Stimulated activated memory B cell treated with anti-CD40 and anti-IgM and Interleukin-4, amounts not matched to agents 10 μg/mL and 1 μg/mL and 100 μg/mL, for 72 hours (primary cell): ENCODE data around the gene GMDS.

Experiments
- ATAC-seq: fragments of 150-1000 bp; cut with Tn5 transposase; 2 replicates; pipeline ENCODE4 v1.10.0; 2021
- H3K27ac Mint-ChIP-seq: one replicate; pipeline ENCODE4 v1.8.0; 2022; ENCODE audit warnings: mild to moderate bottlenecking, mixed read lengths
- H3K27me3 Mint-ChIP-seq: one replicate; pipeline ENCODE4 v1.8.0; 2022; ENCODE audit warnings: mixed read lengths
- H3K36me3 Mint-ChIP-seq: one replicate; pipeline ENCODE4 v1.8.0; 2022; ENCODE audit warnings: mixed read lengths
- H3K4me1 Mint-ChIP-seq: one replicate; pipeline ENCODE4 v1.8.0; 2022; ENCODE audit warnings: mixed read lengths
- H3K4me3 Mint-ChIP-seq: one replicate; pipeline ENCODE4 v1.8.0; 2022; ENCODE audit warnings: mild to moderate bottlenecking, moderate library complexity, mixed read lengths
- H3K9me3 Mint-ChIP-seq: one replicate; pipeline ENCODE4 v1.8.0; 2022; ENCODE audit warnings: mixed read lengths

Gene GMDS

DNA sequence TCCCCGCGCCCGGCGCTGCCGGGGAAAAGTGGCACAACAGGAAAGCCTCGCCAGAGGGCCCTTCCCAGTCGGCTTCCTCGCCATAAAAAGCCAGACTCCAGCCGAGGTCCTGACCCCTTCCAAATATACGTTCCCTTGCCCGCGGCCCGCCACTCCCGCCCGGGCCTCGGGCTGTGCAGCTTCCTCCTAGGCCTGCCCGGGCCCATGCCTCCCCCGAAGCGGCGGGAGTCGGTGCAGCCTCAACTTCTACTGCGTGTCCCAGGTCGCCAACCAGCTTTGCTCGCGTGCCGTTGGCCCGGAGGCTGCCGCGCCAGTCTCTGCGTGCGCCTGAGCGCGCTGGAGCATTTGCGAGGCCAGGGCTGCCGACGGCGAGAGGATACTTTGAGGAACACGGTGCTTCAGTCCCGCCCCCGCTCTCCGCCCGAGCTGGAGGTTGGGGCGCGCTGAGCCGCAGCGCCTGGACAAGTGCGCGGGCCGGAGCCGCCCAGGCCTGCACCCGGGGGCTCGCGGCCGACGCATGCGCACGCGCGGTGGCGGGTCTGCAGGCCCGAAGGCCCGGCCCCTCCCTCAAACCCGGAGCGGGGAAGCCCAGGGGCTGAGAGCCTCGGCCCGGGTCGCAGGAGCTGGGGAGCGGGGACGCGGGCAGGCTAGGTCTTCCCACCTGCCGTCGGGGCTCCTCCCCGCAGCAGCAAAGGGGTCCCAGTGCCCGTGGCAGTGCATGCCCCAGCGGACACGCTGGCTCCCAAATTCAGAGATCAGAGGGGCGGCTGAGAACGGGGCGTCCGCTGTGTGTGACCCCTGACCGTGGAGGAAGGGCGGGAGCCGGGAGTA lies 625.5 kb downstream of the GMDS start:
- Mint-ChIP-seq H3K4me3 (peak overlapping the region; percentile 58), H3K9me3 (no peaks in the 10 kb centered on the region)
- ATAC-seq, result peak; percentile 38

DNA sequence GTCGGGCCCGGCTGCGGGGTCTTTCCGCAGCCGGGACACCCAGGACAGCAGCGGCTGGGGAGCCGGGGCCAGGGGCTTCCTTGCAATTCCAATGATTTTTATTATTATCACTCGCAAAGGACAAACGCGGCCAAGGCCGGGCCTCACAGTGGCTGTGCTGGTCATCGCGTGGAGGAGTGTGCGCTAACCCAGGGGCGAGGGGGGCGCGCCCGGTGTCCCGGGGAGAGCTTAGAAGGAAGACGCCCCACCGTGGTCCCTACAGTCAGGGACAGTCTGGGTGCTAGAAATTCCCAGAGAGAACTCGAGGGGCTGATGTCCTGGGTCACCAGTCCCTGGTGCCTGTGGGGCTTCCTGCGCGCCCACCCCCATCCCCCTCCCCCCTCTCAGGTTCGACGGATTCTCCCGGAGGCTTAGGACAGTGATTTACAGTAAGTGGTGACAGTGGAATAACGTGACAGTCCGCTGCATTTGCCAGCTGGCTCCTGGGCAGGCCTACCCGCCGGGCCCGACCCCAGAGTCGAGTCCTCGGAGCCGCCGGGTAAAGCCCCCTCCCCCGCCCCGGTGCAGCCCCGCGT lies 626.2 kb downstream of the GMDS start:
- Mint-ChIP-seq H3K27me3 (peaks cover 69% of the 10 kb centered on the region), H3K4me1 (no peaks in the 10 kb centered on the region), H3K9me3 (no peaks in the 10 kb centered on the region), H3K36me3 (peaks cover 10% of the 10 kb centered on the region), H3K4me3 (no peak overlapping the region), H3K27ac (no peak overlapping the region)
- no peak for ATAC-seq

More for the DNA sequence above, 625.5 kb downstream of the GMDS start:
- H3K36me3 Mint-ChIP-seq, result peaks cover 10% of the 10 kb centered on the region
- peaks cover 2% of the 10 kb centered on the region for H3K4me1 Mint-ChIP-seq
- peaks cover 76% of the 10 kb centered on the region for H3K27me3 Mint-ChIP-seq
- no peak overlapping the region for H3K27ac Mint-ChIP-seq

DNA sequence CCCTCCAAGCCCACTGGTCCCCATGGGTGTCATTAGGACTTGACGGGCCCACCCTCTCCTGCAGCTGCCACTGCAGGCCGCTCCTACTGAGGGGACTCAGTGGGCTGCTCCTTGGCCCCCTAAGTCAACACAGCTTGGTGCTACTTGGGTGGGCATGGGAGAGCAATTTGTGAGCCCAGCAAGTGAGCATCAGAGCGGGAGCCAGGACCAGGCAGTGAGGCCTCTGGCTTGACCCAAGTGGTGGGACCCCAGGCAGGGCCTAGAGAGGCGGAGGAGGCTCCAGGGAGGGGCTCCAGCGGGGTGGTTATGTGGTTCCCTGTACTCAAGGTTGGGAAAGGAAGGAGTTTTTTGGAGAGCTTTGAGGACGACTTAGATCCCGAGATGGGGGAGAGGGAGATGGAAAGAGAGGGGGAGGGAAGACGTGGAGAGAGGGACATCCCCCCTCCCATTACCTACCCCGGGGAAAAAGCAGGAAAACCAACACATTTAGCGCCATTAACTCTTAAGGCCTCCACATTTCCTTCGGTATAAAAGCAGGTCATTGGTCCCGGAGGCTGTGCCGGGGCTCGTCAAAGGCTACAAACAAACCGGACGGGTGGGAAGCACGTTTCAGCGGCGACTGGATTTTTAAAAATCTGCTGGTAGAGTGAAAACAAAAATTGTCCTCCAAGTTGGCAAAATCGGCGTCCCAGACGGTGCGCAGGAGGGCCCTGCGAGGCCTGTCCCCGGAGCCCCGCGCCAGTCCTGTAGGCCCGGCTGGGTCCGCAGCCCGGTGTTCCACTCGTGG lies 626.9 kb downstream of the GMDS start:
- no peak for ATAC-seq
- Mint-ChIP-seq H3K27me3 (peaks cover 62% of the 10 kb centered on the region), H3K4me3 (peak overlapping the region; percentile 8), H3K4me1 (no peaks in the 10 kb centered on the region), H3K27ac (no peak overlapping the region), H3K36me3 (peaks cover 10% of the 10 kb centered on the region), H3K9me3 (no peaks in the 10 kb centered on the region)

DNA sequence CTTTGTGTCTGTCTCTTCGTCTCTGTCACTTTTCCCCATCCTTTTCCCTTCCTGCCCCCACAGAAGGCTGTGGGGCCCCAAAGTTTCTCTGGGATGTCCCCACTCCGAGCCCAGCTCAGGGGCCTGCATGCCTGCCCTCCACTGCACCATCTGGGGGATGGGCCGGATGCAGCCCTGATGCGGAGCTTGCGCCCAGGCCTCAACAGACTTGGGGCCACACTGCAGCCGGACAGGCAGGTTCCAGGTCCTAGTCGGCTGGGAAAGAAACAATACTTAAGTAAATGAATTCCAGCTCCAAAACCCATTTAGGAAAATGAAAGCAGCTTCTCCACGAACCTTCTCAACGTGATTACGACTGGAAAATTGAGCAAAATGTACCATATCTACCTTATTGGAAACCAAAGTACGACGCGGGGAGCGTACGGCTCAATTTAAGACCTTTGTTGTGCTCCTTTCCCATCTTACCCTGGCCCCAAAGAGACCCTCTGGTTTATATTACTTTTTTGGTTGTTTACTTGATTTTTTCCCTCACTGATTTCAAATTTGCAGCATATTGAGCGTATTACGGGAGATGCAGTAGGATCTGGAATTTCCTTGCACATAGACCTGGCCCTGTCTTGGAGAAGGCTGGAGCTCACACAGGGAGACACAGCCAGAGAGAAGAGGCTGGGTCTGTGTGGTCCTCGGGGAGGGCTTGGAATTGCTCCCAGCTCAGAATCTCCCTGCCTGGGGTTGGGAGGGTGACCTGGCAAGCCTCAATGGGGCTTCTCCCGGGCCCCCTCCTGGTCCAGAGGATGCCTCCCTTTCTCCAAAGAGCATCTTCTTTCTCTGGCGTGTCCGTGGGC lies 627.7 kb downstream of the GMDS start:
- H3K9me3 Mint-ChIP-seq, result no peaks in the 10 kb centered on the region
- H3K4me3 Mint-ChIP-seq, result no peak overlapping the region
- peaks cover 56% of the 10 kb centered on the region for H3K27me3 Mint-ChIP-seq
- ATAC-seq, result no peak
- H3K4me1 Mint-ChIP-seq, result no peaks in the 10 kb centered on the region
- peaks cover 8% of the 10 kb centered on the region for H3K36me3 Mint-ChIP-seq
- no peak overlapping the region for H3K27ac Mint-ChIP-seq

DNA sequence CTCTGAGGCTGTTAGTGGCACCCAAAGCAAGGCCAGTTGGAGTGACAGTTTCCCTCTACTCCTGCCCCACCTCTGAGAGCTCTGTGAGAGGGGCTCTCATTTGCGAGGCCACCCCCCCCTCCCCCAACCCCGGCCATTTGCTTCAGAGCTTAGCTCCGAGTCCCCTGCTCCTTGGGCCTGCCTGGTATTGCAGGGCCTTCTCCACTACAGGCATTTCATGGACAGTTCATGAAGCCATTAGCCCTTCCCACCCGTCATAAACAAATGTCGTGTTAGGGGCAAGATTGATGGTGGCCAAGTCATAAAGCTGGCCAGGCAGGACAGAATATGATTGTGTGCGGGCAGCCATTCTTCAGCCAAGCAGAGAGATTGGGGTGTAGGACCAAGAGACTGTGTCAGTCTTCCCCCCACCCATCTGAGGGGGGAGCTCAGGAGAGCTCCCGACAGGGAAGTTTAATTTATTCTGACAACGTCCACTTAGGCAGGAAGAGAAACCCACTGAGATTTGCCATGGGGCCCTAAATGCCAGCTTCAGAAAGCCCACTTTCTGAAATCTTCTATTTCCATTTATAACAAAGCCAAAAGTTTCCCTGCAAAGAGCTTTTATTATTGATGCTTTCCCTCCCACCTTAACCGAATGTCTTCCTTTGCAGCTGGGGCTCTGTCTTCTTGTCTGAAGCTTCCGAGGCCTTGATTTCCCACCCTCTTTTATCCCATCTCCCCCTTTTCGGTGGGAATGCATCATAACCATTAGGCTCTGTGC lies 628.5 kb downstream of the GMDS start:
- H3K36me3 Mint-ChIP-seq, result peaks cover under 1% of the 10 kb centered on the region
- ATAC-seq, result no peak
- H3K4me3 Mint-ChIP-seq, result no peak overlapping the region
- no peaks in the 10 kb centered on the region for H3K9me3 Mint-ChIP-seq
- H3K27me3 Mint-ChIP-seq, result peaks cover 56% of the 10 kb centered on the region
- H3K27ac Mint-ChIP-seq, result no peak overlapping the region
- peaks cover 8% of the 10 kb centered on the region for H3K4me1 Mint-ChIP-seq

DNA sequence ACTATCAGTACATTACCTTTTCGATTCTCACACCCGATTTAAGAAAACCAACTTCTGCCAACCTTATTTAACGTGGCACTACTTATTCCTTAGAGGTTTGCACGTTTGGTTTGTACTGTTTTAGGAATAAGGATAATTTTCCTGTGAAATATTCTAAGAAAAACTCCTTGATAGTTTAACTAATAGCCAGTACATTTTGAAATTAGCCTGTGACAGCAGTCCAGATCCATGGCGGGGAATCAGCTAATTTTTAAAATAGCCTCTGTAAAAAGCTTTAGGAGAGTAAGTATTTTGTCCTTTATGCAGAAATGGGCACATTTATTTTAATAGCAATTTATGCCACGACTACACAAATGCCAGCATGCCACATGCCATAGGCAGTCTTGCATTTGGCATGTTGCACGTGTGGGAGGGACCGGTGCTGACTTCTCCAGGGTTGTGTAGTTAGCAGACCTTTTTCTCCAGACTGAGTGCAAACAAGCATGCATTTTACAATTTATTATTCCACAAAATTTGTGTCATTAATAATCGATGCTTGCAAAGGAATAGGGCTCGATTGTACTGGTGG lies 629.5 kb downstream of the GMDS start:
- Mint-ChIP-seq H3K27me3 (peaks cover 58% of the 10 kb centered on the region), H3K4me1 (peaks cover 9% of the 10 kb centered on the region), H3K27ac (no peak overlapping the region), H3K9me3 (no peaks in the 10 kb centered on the region), H3K36me3 (no peaks in the 10 kb centered on the region), H3K4me3 (no peak overlapping the region)
- no peak for ATAC-seq

DNA sequence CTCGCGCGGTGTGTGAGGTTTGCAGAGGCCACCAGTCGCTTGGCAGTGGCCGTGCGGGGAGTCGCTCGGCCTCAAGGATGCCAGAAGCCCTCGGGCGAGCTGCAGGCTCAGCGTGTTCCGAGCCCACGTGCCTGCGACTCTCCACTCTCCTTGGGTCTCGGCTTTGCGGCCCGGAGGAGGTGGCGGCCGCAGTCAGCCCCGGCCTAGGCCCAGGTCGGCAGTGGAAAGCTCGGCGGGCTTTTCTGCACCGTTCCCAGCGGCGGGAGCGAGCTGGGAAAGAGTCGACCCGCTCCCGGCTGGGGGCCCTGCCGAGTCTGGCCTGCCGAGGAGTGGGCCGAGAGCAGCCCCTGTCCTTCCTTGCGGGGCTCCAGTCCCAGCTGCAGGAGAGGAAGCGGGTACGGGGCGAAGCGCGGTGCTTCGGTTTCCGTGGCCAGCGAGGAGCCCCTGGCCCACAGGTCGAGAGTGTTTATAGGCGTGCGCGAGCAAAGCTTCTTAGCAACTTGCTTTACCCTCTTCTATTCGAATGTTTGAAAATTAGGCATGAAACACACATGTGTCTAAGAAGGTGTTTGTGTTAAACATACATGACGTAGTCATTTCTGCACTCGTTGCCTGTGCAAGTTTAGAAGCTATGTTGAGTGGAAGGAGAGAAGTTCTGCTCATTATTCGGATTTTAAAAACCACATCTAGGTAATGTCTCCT lies 630.1 kb downstream of the GMDS start:
- Mint-ChIP-seq H3K27ac (no peak overlapping the region), H3K4me1 (peaks cover 15% of the 10 kb centered on the region), H3K4me3 (no peak overlapping the region), H3K9me3 (no peaks in the 10 kb centered on the region), H3K36me3 (no peaks in the 10 kb centered on the region), H3K27me3 (peaks cover 64% of the 10 kb centered on the region)
- no peak for ATAC-seq

DNA sequence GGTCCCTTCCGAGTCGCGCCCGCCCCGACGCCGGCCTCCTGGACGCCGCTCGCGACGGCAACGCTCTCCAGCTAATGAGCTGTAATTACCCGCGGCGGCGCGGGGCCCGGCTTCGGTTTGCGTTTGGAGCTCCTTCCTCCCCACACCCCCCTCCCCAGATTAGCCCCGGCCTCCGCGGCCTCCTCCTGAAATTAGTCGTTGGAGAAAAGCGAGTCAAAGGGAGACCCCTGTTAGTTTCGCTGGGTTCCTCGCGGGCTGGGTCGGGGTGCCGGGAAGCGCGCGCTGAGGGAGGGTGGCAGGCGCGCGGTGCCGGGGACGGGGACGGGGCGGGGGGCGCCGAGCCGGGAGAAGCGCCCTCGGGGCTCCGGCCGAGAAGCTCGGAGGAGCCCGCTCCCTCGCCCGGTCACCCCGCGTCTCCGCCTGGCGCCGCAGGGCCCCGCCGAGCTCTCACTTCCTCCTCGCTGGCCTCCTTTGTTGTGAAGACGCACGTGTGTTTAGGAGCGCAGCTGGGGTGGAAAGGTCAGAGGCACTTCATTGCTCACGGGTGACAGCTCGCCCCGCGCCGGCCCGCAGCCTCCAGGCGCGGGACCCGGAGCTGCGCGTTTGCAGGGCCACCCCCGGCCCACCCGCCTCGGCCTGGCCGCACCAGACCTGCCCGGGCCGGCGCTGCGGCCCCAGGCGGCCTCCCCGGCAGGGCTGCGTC lies 630.8 kb downstream of the GMDS start:
- no peak overlapping the region for H3K27ac Mint-ChIP-seq
- peaks cover 58% of the 10 kb centered on the region for H3K27me3 Mint-ChIP-seq
- peaks cover 15% of the 10 kb centered on the region for H3K4me1 Mint-ChIP-seq

DNA sequence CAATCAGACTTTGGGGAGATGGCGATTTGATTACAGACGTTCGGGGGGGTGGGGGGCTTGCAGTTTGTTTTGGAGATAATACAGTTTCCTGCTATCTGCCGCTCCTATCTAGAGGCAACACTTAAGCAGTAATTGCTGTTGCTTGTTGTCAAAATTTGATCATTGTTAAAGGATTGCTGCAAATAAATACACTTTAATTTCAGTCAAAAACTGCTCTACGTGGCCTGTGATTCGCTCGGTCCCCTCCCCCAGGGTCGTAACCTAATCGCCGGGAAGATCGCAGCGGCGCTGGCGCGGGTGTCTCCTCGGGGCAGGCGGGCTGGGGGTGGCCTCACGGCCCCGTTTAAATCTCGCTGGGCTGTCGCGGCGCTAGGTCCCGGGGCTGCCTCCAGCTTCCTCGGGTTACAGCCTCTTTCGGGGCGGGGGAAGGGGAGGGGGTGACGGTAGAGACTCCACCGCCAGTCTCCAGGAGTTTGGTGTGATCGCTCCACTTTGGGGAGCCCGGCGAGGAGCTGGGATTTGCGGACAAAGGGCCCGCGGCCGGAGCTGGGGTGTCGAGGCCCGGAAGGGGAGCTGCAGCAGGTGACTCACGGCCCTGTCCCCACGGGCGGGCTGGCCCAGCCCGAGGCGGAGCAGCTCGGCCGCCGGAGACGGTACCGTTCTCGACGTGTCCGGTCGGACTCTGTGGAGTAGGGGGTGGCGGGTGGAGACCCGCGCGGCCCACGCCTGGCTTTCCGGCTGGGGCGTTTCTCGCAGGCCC lies 631.5 kb downstream of the GMDS start:
- Mint-ChIP-seq H3K27ac (no peak overlapping the region), H3K27me3 (peaks cover 53% of the 10 kb centered on the region), H3K4me1 (peaks cover 15% of the 10 kb centered on the region), H3K36me3 (no peaks in the 10 kb centered on the region), H3K9me3 (no peaks in the 10 kb centered on the region), H3K4me3 (no peak overlapping the region)
- no peak for ATAC-seq

More for the DNA sequence above, 630.8 kb downstream of the GMDS start:
- Mint-ChIP-seq H3K9me3 (no peaks in the 10 kb centered on the region), H3K36me3 (no peaks in the 10 kb centered on the region), H3K4me3 (no peak overlapping the region)
- peak; percentile 62 for ATAC-seq

DNA sequence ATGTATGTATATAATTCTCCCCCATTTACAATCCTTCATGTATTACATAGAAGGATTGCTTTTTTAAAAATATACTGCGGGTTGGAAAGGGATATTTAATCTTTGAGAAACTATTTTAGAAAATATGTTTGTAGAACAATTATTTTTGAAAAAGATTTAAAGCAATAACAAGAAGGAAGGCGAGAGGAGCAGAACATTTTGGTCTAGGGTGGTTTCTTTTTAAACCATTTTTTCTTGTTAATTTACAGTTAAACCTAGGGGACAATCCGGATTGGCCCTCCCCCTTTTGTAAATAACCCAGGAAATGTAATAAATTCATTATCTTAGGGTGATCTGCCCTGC lies 632.1 kb downstream of the GMDS start:
- no peaks in the 10 kb centered on the region for H3K9me3 Mint-ChIP-seq
- H3K27ac Mint-ChIP-seq, result no peak overlapping the region
- no peaks in the 10 kb centered on the region for H3K36me3 Mint-ChIP-seq
- H3K27me3 Mint-ChIP-seq, result peaks cover 53% of the 10 kb centered on the region
- H3K4me1 Mint-ChIP-seq, result peaks cover 20% of the 10 kb centered on the region
- no peak overlapping the region for H3K4me3 Mint-ChIP-seq
- ATAC-seq, result no peak

DNA sequence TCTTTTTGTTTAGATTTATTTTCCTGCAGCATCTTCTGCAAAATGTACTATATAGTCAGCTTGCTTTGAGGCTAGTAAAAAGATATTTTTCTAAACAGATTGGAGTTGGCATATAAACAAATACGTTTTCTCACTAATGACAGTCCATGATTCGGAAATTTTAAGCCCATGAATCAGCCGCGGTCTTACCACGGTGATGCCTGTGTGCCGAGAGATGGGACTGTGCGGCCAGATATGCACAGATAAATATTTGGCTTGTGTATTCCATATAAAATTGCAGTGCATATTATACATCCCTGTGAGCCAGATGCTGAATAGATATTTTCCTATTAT lies 632.5 kb downstream of the GMDS start:
- Mint-ChIP-seq H3K4me1 (peaks cover 24% of the 10 kb centered on the region), H3K36me3 (no peaks in the 10 kb centered on the region), H3K27ac (no peak overlapping the region), H3K27me3 (peaks cover 53% of the 10 kb centered on the region), H3K9me3 (no peaks in the 10 kb centered on the region), H3K4me3 (no peak overlapping the region)
- no peak for ATAC-seq

DNA sequence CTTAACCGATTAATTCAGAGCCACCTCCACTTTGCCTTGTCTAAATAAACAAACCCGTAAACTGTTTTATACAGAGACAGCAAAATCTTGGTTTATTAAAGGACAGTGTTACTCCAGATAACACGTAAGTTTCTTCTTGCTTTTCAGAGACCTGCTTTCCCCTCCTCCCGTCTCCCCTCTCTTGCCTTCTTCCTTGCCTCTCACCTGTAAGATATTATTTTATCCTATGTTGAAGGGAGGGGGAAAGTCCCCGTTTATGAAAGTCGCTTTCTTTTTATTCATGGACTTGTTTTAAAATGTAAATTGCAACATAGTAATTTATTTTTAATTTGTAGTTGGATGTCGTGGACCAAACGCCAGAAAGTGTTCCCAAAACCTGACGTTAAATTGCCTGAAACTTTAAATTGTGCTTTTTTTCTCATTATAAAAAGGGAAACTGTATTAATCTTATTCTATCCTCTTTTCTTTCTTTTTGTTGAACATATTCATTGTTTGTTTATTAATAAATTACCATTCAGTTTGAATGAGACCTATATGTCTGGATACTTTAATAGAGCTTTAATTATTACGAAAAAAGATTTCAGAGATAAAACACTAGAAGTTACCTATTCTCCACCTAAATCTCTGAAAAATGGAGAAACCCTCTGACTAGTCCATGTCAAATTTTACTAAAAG lies 633.0 kb downstream of the GMDS start:
- H3K27me3 Mint-ChIP-seq, result peaks cover 53% of the 10 kb centered on the region
- H3K9me3 Mint-ChIP-seq, result no peaks in the 10 kb centered on the region
- H3K4me1 Mint-ChIP-seq, result peaks cover 29% of the 10 kb centered on the region
- ATAC-seq, result no peak
- peak overlapping the region; percentile 66 for H3K4me3 Mint-ChIP-seq
- no peak overlapping the region for H3K27ac Mint-ChIP-seq
- H3K36me3 Mint-ChIP-seq, result no peaks in the 10 kb centered on the region
